ENCODE results near the gene LRSAM1. TPM values are rescaled to one million over a fixed set of nuclear protein-coding genes. Genes with fewer than 3 reads are reported as not detected.

LRSAM1 gene
- total RNA-seq, 2 experiments from 2014 or later: 20.8 to 32.2 TPM

- DNase-seq (ENCODE audit: low spot score): no peak
- intact Hi-C loops (cut with micrococcal nuclease; ENCODE audit: unreplicated experiment): no loop called here
- ChIA-PET CTCF (ENCODE audit: unreplicated experiment) (no interaction called here), POLR2A (no interaction called here)
- peaks cover 13% of the 10 kb centered on the region; the same call in 1 of the 2 replicates for H3K36me3 ChIP-seq (ENCODE audit: insufficient read depth, low read length)
- H4K20me1 ChIP-seq (ENCODE audit: insufficient read depth, low read length): no peaks in the 10 kb centered on the region
- H3K4me1 ChIP-seq (ENCODE audit: insufficient read depth, low read length, poor library complexity, severe bottlenecking): no peaks in the 10 kb centered on the region
- TF ChIP-seq CTCF (conservative IDR thresholded peaks at IDR 0.05; ENCODE audit: low read length) (no peak), EZH2phosphoT487 (IDR thresholded peaks at IDR 0.05; ENCODE audit: borderline replicate concordance, low read depth, low read length) (no peak)
- H3K9me2 ChIP-seq (ENCODE audit: insufficient read depth, low read length): no peaks in the 10 kb centered on the region
- no peaks in the 10 kb centered on the region for H3K79me2 ChIP-seq (ENCODE audit: insufficient read depth, low read depth, low read length)
- H3K27ac ChIP-seq (ENCODE audit: low read depth, low read length, poor library complexity, severe bottlenecking): no peak overlapping the region
- H3K4me2 ChIP-seq (ENCODE audit: low read length): no peak overlapping the region
- H3K9me3 ChIP-seq (ENCODE audit: low read length): no peaks in the 10 kb centered on the region
- H3K4me3 ChIP-seq (ENCODE audit: low read depth, low read length, poor library complexity, severe bottlenecking): no peak overlapping the region
- H2AFZ ChIP-seq (ENCODE audit: low read length): no peak overlapping the region
- no TSS peak for BruUV-seq (replicated peaks)
Measured at GRCh38 chr9:127495884-127496555, 44.7 kb downstream of the LRSAM1 start.

- no TSS peak for BruUV-seq (replicated peaks)
- TF ChIP-seq CTCF (conservative IDR thresholded peaks at IDR 0.05; ENCODE audit: low read length): no peak
- no peak overlapping the region for H3K4me3 ChIP-seq (ENCODE audit: low read depth, low read length, poor library complexity, severe bottlenecking)
- H3K79me2 ChIP-seq (ENCODE audit: insufficient read depth, low read depth, low read length): no peaks in the 10 kb centered on the region
- no peak overlapping the region for H3K4me2 ChIP-seq (ENCODE audit: low read length)
- H3K9me2 ChIP-seq (ENCODE audit: insufficient read depth, low read length): no peaks in the 10 kb centered on the region
- H4K20me1 ChIP-seq (ENCODE audit: insufficient read depth, low read length): no peaks in the 10 kb centered on the region
- no peak for DNase-seq (ENCODE audit: low spot score)
- no peaks in the 10 kb centered on the region for H3K9me3 ChIP-seq (ENCODE audit: low read length)
- ChIA-PET CTCF (ENCODE audit: unreplicated experiment) (no interaction called here), POLR2A (no interaction called here)
- intact Hi-C loops (cut with micrococcal nuclease; ENCODE audit: unreplicated experiment): no loop called here
- H3K4me1 ChIP-seq (ENCODE audit: insufficient read depth, low read length, poor library complexity, severe bottlenecking): no peaks in the 10 kb centered on the region
- H3K36me3 ChIP-seq (ENCODE audit: insufficient read depth, low read length): peaks cover 13% of the 10 kb centered on the region; the same call in 1 of the 2 replicates
- no peak overlapping the region for H3K27ac ChIP-seq (ENCODE audit: low read depth, low read length, poor library complexity, severe bottlenecking)
- no peak overlapping the region for H2AFZ ChIP-seq (ENCODE audit: low read length)
Measured at GRCh38 chr9:127496974-127497373, 45.7 kb downstream of the LRSAM1 start.

- Histone ChIP-seq H3K4me3 (ENCODE audit: low read depth, low read length, poor library complexity, severe bottlenecking) (no peak overlapping the region), H4K20me1 (ENCODE audit: insufficient read depth, low read length) (no peaks in the 10 kb centered on the region), H3K9me3 (ENCODE audit: low read length) (no peaks in the 10 kb centered on the region), H2AFZ (ENCODE audit: low read length) (no peak overlapping the region), H3K79me2 (ENCODE audit: insufficient read depth, low read depth, low read length) (no peaks in the 10 kb centered on the region), H3K4me1 (ENCODE audit: insufficient read depth, low read length, poor library complexity, severe bottlenecking) (no peaks in the 10 kb centered on the region), H3K36me3 (ENCODE audit: insufficient read depth, low read length) (peaks cover 10% of the 10 kb centered on the region; the same call in 1 of the 2 replicates), H3K9me2 (ENCODE audit: insufficient read depth, low read length) (no peaks in the 10 kb centered on the region), H3K4me2 (ENCODE audit: low read length) (no peak overlapping the region), H3K27ac (ENCODE audit: low read depth, low read length, poor library complexity, severe bottlenecking) (no peak overlapping the region)
- ChIA-PET POLR2A (no interaction called here), CTCF (ENCODE audit: unreplicated experiment) (no interaction called here)
- TF ChIP-seq CTCF (conservative IDR thresholded peaks at IDR 0.05; ENCODE audit: low read length) (no peak), EZH2phosphoT487 (IDR thresholded peaks at IDR 0.05; ENCODE audit: borderline replicate concordance, low read depth, low read length) (no peak)
- no TSS peak for BruUV-seq (replicated peaks)
- intact Hi-C loops (cut with micrococcal nuclease; ENCODE audit: unreplicated experiment): no loop called here
- DNase-seq (ENCODE audit: low spot score): no peak
Measured at GRCh38 chr9:127497656-127498290, 46.5 kb downstream of the LRSAM1 start.
